Measurements from ENCODE around the gene TMEM9. TPM values are rescaled to one million over a fixed set of nuclear protein-coding genes. Genes with fewer than 3 reads are reported as not detected.

TMEM9 gene
- total RNA-seq, 1 donor from 2014 or later, result 29.2 TPM

- no peak for DNase-seq (ENCODE audit: low spot score)
Observed at GRCh38 chr1:201111156-201111555, 43.1 kb downstream of the TMEM9 start.

- no peak for DNase-seq (ENCODE audit: low spot score)
Observed at GRCh38 chr1:201110616-201111015, 43.7 kb downstream of the TMEM9 start.

- DNase-seq (ENCODE audit: low spot score), result no peak
Observed at GRCh38 chr1:201110138-201110537, 44.1 kb downstream of the TMEM9 start.

- no peak for DNase-seq (ENCODE audit: low spot score)
Observed at GRCh38 chr1:201109651-201110050, 44.6 kb downstream of the TMEM9 start.

GRCh38 chr1:201108614-201109013, 45.7 kb downstream of the TMEM9 start:
- DNase-seq (ENCODE audit: low spot score), result no peak

GRCh38 chr1:201105688-201106087, 48.6 kb downstream of the TMEM9 start:
- DNase-seq (ENCODE audit: low spot score), result no peak

- no peak for DNase-seq (ENCODE audit: low spot score)
Observed at GRCh38 chr1:201104141-201104540, 50.1 kb downstream of the TMEM9 start.

- DNase-seq (ENCODE audit: low spot score), result no peak
Observed at GRCh38 chr1:201103666-201104065, 50.6 kb downstream of the TMEM9 start.

GRCh38 chr1:201100169-201100930, 53.9 kb downstream of the TMEM9 start:
- no peak for DNase-seq (ENCODE audit: low spot score)

- DNase-seq (ENCODE audit: low spot score), result no peak
Observed at GRCh38 chr1:201098992-201099677, 55.1 kb downstream of the TMEM9 start.

- no peak for DNase-seq (ENCODE audit: low spot score)
Observed at GRCh38 chr1:201096977-201097856, 57.1 kb downstream of the TMEM9 start.

GRCh38 chr1:201096041-201096461, 58.2 kb downstream of the TMEM9 start:
- DNase-seq (ENCODE audit: low spot score), result no peak

- DNase-seq (ENCODE audit: low spot score), result no peak
Observed at GRCh38 chr1:201095581-201095980, 58.7 kb downstream of the TMEM9 start.

- DNase-seq (ENCODE audit: low spot score), result no peak
Observed at GRCh38 chr1:201094832-201095231, 59.4 kb downstream of the TMEM9 start.

GRCh38 chr1:201093962-201094361, 60.3 kb downstream of the TMEM9 start:
- DNase-seq (ENCODE audit: low spot score), result no peak

- DNase-seq (ENCODE audit: low spot score), result no peak
Observed at GRCh38 chr1:201093561-201093960, 60.7 kb downstream of the TMEM9 start.

- no peak for DNase-seq (ENCODE audit: low spot score)
Observed at GRCh38 chr1:201092738-201093137, 61.5 kb downstream of the TMEM9 start.

- no peak for DNase-seq (ENCODE audit: low spot score)
Observed at GRCh38 chr1:201091256-201091655, 63.0 kb downstream of the TMEM9 start.

- no peak for DNase-seq (ENCODE audit: low spot score)
Observed at GRCh38 chr1:201090541-201090940, 63.7 kb downstream of the TMEM9 start.

GRCh38 chr1:201089596-201089995, 64.7 kb downstream of the TMEM9 start:
- no peak for DNase-seq (ENCODE audit: low spot score)

- DNase-seq (ENCODE audit: low spot score), result no peak
Observed at GRCh38 chr1:201088901-201089525, 65.3 kb downstream of the TMEM9 start.

Data from mesenteric fat pad (tissue), 1 donor.